ENCODE measurements around the gene XPNPEP3.

The XPNPEP3 gene

DNA sequence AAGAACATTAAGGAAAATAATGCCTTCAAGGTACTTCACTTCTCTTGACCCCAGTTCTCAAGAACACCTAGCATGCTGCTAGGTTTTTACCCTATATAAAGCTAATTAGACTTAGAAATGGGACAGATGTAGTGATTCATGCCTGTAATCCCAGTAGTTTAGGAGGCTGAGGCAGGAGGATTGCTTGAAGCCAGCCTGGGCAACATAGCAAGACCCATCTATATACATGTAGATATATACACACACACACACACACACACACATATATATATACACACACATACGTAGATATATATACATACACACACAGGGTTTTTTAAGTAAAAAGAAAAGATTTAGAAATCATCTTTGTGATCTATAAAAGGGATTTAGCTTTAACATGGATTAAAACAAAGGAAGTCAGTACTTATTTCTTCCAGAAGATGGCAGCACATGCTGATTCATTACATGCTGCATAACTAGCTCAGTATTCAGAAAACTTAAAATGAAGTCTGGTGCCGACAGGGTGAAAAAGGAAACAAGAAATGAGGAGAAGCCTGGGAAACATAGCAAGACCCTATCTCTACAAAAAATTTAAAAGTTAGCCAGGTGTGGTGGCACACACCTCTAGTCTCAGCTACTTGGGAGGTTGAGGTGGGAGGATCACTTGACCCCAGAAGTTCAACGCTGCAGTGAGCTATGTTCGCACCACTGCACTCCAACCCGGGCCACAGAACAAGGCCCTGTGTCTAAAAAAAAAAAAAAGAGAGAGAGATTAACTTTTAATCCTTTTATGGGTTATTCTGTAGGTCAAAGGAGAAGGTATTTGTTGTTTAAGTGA lies 65.7 kb downstream of the XPNPEP3 start:
- in situ Hi-C loops (cut with HindIII; ENCODE audit: low sequenced_read_pairs): no loop called here

DNA sequence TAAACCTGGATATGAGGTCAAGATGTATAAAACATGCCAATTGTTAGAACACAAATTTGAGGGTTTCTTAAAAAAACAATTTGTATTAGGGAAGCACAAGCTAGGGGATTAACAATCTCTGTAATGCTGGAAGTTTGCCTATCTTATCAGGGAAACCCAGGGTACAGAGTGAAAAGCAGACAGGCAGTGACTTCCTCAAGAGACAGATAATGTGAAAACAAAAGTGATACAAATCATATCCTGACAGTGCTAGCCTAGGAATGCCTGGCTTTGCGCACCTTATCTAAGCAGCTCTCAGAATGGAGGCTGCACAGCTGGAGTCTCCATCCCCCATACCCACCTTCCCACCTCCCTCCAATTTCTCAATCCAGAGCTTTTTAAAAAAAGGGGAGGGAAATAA lies 71.7 kb downstream of the XPNPEP3 start:
- in situ Hi-C loops (cut with HindIII; ENCODE audit: low sequenced_read_pairs): no loop called here

DNA sequence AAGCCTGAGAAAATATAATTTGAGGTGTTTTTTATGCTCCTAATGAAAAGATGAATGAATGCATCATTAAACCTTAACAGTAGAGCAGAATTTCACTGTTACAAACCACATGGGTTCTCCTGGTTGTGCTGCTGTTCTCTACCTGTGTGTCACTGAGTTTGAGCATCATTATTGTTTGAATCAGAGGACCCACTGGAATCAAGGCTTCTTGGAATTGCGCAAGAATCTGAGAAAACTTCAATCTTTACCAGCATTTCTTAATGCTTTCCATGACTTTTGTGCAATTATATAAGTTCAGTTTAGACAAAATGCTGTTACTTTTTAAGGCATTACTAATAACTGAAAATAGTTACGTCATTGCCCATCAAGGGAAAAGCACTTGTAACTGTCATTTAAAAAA lies 75.4 kb downstream of the XPNPEP3 start:
- in situ Hi-C loops (cut with HindIII; ENCODE audit: low sequenced_read_pairs): no loop called here

DNA sequence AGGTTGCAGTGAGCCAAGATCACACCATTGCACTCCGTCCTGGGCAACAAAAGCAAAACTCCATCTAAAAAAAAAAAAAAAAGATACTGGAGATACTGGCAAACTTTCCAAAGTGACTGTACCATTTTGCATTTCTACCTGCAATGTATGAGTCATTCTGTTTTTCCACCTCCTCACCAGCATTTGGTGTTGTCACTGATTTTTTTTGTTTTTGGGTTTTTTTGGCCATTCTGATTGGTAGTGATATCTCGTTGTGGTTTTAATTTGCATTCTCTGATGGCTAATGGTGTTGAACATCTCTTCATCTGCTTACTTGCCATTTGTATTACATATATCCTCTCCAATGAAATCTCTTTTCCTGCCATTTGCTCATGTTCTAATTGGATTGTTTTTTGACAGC lies 82.3 kb downstream of the XPNPEP3 start:
- in situ Hi-C loops (cut with HindIII; ENCODE audit: low sequenced_read_pairs): no loop called here

DNA sequence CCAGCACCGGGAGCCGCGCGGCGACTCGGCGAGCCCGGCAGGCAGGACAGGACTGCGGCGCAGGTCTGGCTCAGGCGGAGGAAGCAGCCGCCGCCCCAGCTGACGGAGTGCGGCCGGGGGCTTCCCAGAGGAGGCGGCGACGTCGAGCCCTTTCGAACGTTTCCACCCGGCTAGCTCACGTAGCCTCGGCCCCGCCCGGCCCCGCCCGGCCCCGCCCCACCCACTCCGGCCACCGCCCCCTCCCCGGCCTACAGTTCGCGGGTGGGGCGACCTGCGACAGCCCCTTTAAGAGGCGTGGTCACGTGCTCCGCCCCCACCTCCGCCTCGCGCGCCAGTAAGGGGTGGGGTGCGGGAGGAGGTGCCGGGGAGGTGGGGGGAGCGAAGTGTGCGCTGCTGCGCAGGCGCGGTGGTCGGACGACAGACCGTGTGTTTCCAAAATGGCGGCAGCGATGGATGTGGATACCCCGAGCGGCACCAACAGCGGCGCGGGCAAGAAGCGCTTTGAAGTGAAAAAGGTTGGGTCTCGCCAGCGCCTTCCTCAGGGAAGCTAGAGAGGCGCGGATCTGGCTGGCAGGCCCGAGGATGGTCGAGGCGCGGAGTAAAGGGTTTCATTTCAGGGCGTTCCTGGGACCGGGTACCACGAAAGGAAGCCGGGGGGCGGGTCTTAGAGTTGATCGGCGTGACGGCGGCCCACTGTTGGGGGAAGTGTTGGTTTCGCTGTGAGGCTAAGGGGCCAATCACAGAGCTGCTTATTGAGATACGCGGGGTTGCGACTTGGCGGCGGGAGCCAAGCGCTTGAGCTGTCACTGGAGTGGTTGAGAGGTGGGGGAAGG lies 94.2 kb downstream of the XPNPEP3 start, which contains the start of gene RBX1:
TSS of gene RBX1 (plus strand) at position 417 of the 833 bp plus-strand sequence. CDS start at position 438, 21 bp downstream.
- in situ Hi-C loops (cut with HindIII; ENCODE audit: low sequenced_read_pairs): loop anchor here (25.0 kb wide), 1 partner anchor 211 kb away; no protein-coding TSS in a partner anchor

DNA sequence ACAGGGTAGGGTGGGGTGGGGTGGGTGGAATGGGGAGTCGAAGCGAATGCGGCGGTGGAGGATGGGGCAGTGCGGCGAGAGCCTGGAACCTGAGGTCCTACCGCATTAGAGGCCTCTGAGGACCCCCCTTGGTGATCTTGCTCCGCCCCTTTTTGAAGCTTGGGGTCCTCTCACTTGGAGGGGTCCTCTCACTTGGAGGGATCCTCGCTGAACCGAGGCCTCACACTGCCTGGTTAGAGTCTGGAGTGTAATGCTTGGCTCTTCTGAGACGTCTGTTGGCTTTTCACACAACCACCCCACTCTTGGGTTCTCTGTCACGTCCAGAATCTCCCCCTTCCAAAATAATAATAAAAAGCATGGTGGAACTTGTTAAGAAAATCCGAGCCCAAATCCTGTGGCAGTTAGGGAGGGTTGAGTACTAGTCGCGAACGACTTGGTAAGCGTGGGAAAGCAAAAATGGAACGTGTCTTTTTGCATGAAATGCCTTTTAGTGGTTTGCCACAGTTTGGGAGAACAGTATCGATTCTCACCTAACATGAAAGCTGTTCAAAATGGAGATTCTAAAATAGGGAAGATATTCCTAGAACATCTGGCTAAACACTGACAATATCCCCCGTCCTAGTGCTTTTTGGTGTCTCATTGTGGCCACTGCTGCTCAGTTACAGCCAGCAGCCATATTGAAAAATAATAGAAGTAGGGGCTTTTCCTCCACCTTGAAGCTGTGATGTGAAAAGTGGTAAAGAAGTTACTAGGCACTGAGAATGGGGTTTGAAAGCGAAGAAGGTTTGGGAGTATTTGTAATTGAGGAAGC lies 95.1 kb downstream of the XPNPEP3 start:
- in situ Hi-C loops (cut with HindIII; ENCODE audit: low sequenced_read_pairs): loop anchor here (25.0 kb wide), 1 partner anchor 210 kb away; no protein-coding TSS in a partner anchor

DNA sequence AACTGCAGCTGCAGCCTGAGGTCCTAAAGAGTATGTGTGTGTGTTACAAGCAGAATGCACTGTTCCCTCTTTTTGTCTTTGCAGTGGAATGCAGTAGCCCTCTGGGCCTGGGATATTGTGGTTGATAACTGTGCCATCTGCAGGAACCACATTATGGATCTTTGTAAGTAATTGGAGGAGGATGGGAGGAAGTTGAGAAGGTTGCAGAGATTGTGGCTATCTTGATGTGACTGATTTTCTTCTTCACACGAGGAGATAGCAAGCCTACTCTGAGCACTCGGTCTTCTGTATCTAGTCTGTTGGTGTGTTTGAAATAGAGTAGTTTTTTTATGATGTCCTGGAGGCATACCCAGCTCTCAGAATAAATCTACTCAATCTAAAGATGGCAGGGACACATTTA lies 96.5 kb downstream of the XPNPEP3 start:
- in situ Hi-C loops (cut with HindIII; ENCODE audit: low sequenced_read_pairs): loop anchor here (25.0 kb wide), 1 partner anchor 209 kb away; no protein-coding TSS in a partner anchor

DNA sequence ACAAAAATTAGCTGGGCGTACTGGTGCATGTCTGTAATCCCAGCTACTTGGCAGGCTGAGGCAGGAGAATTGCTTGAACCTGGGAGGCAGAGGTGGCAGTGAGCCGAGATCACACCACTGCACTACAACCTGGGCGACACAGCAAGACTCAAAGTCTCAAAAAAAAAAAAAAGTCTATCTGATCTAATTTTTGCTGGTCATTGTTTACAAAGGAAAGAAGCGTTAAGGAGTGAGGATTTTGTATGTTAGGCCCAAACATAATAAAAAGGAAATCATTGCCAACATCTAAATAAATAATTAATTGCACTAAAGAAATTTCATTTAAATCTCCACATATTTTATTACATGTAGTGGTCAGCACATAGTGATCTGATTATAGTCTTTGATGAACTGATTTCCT lies 97.2 kb downstream of the XPNPEP3 start:
- in situ Hi-C loops (cut with HindIII; ENCODE audit: low sequenced_read_pairs): loop anchor here (25.0 kb wide), 1 partner anchor 208 kb away; no protein-coding TSS in a partner anchor

DNA sequence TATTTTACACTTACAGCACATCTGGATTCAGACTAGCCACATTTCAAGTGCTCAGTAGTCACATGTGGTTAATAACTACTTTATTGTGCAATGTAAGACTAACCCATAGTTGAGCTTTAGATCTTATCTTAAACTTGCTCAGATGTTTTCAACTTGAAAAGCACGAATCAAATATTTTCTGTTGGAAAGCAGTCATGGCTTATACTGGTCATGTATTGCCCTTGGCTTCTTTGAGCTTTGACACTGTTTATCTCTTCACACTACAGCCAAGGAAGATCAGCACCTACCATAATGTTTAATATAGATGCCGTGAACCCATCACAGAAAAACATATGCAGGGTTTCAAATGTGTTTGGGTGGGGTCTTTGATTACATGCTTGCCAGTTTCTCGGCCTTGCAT lies 98.6 kb downstream of the XPNPEP3 start:
- in situ Hi-C loops (cut with HindIII; ENCODE audit: low sequenced_read_pairs): loop anchor here (25.0 kb wide), 1 partner anchor 207 kb away; no protein-coding TSS in a partner anchor

DNA sequence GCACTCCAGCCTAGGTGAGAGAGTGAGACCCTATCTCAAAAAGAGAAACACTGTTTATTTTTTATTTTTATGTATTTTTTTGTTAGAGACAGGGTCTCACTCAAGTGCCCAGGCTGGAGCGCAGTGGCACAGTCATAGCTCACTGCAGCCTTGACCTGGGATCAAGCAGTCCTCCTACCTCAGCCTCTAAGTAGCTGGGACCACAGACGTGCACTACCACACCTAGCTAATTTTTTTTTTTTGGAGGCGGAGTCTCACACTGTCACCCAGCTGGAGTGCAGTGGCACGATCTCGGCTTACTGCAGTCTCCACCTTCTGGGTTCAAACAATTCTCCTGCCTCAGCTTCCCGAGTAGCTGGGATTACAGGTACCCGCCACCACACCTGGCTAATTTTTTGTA lies 100.7 kb downstream of the XPNPEP3 start:
- in situ Hi-C loops (cut with HindIII; ENCODE audit: low sequenced_read_pairs): loop anchor here (25.0 kb wide), 1 partner anchor 205 kb away; no protein-coding TSS in a partner anchor

DNA sequence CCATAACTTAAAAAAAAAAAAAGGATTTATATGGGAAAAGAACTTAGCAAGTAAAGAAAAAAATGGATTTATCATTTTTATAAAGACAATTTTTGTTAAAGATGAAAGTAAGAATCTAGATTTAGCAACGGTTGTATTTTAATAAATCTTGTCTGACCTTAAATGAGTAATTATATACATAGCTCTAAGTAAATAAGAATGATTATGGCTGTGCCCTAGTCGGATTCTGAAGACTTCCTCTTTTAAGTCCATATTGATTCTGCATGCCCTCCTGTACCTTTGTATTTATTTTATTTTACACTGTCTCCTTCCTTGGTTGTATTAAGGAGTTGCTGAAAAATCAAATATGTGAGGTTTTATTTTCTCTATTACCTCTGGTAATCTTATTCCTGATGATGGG lies 101.4 kb downstream of the XPNPEP3 start:
- in situ Hi-C loops (cut with HindIII; ENCODE audit: low sequenced_read_pairs): loop anchor here (25.0 kb wide), 1 partner anchor 204 kb away; no protein-coding TSS in a partner anchor

DNA sequence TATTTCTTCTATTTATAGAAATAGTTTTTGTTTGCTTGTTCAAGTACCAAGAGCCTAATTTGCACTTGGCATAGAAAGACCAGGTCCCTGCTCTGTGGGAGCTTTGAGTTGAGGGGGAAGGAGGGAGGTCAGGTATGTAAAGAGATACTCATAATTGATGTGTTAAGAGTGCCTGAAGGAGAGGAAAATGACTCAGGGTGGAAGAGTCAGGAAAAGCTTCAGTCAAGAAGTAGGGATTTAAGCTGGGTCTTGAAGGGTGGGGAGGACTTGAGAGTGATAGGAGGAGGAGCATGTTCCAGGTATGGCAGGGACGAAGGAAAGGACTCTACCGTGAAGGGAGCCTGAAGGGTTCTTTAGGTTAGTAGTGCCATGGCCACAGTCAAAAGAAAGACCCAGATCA lies 103.2 kb downstream of the XPNPEP3 start:
- in situ Hi-C loops (cut with HindIII; ENCODE audit: low sequenced_read_pairs): loop anchor here (25.0 kb wide), 1 partner anchor 202 kb away; no protein-coding TSS in a partner anchor

DNA sequence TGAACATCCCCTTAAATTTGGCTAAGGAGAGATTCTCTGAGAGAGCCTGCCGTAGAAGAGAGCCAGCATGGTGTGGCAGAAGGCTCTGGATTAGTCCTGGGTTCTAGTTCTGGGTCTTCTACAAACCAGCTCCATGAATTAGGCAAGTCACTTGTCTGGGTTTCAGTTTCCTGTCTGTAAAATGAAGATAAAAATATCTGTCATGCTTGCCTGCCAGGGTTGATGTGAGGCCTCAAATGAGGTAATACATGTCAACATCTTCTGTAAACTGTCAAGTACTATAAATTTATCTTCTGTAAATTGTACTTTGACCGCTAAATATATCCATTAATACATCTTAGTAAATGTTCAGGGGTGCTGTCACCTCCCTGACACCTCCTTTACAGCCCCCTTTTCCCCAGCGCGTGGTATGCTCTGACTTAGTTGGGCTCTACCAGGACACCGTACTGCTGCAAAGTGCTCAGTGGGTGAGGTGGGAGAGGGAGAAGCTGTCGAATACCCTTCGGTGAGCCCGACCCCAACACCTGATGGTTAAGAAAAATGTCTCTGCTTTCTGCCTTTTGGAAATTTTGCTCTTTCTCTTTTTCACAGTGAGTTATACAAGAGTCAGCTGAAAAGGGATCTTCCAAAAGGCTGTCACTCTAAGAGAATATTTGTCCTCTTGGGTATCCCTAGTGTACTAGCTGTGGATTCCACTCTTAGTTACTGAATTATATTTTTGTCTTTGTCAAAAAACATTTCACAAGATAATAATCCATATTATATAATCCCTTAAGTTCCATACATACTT lies 109.2 kb downstream of the XPNPEP3 start:
- in situ Hi-C loops (cut with HindIII; ENCODE audit: low sequenced_read_pairs): loop anchor here (25.0 kb wide), 1 partner anchor 196 kb away; no protein-coding TSS in a partner anchor

DNA sequence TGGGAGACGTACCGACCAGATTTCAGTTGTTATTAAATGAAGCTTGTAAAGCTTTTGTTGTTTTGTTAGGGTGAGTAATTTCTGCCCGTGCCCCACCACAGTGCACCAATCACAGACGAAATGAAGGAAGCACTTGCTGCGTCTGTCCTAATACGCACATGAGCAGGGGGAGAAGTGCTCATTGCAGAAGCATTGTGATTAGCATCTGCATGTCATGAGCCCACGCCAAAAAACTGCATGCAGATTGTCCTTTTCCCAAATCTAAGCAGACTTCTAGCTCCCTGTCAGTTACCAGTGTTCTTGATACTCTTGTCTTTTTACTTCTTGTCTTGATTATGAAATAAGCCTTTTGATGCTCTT lies 109.8 kb downstream of the XPNPEP3 start:
- in situ Hi-C loops (cut with HindIII; ENCODE audit: low sequenced_read_pairs): loop anchor here (25.0 kb wide), 1 partner anchor 196 kb away; no protein-coding TSS in a partner anchor

DNA sequence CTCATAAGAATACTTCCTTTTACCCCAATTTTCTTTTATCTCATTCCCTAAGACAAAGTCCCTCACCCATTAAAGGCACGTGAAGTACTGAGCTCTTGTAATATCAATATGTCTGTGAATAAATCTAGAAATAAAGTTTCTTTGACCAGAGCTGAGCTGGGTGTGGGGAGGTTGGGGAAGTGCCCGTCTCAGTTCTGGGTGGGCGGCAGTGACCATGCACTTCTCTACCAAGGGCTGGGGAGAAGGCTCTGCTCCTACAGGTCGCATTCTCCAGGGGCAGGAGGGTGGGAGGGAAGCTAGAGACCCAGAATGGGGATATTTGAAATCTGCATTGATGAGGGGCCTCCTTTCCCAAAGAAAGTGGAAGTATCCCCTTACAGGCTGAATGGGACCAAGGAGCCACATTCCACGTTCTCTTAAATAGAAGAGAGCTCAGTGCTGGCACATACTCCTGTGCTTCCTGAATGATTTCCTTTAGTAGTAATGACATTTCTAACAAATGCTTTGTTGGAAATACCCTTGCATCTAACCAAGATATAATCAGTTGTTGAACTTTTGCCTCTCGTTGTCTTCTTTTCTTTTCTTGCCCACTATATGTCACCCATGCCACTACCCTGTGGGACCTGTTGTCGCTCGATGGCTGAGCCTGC lies 110.3 kb downstream of the XPNPEP3 start:
- in situ Hi-C loops (cut with HindIII; ENCODE audit: low sequenced_read_pairs): loop anchor here (25.0 kb wide), 1 partner anchor 195 kb away; no protein-coding TSS in a partner anchor

DNA sequence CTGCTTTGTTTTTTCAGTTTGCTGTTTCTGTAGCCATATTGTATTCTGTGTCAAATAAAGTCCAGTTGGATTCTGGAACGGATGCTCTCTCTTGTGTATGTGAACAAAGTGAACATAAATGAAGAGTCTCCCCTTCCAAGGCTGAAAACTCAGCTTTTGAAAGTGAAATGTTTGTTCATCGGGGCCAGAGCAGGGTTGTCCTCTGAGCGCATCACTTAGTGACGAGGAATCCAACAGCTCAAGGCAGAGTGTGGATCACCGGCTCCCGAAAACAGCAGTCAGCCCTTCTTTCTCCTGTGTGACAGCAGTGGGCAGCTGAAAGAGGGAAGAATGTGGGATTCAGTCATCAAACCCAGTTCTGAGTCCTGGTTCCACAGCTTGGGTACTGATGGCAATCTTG lies 115.6 kb downstream of the XPNPEP3 start:
- in situ Hi-C loops (cut with HindIII; ENCODE audit: low sequenced_read_pairs): loop anchor here (25.0 kb wide), 1 partner anchor 190 kb away; no protein-coding TSS in a partner anchor

DNA sequence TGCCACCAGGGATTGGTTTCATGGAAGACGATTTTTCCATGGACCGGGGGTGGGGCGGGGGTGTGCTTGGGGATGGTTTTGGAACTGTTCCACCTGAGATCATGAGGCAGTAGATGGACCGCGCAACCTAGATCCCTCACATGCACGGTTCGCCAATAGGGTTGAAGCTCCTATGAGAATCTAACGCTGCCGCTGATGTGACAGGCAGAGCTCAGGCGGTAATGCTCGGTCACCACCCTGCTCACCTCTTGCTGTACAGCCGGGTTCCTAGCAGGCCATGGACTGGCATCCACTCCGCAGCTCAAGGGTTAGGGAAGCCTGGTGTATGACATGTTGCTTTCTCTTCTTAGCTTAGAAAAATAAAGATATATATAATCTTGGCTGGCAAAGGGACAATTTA lies 116.2 kb downstream of the XPNPEP3 start:
- in situ Hi-C loops (cut with HindIII; ENCODE audit: low sequenced_read_pairs): loop anchor here (25.0 kb wide), 1 partner anchor 189 kb away; no protein-coding TSS in a partner anchor

DNA sequence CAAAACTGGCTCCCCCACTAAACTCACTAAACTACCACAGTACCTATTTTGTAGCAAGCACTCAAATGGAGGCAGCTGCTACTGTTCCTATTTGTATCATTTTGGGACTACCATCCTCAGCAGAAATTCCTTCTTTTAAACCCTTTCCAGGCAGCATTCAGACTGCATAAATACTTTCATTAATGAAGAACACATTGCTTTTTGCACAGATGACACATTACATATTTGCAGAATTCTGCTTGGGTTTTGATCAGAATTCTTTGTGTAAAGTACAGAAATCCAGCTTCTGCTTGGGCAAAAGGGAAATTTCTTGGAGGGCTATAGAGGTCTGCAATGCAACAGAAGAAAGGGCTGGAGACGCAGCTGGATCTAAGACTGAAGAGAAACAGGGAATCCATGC lies 118.4 kb downstream of the XPNPEP3 start:
- in situ Hi-C loops (cut with HindIII; ENCODE audit: low sequenced_read_pairs): no loop called here
